Retinal pigment epithelial cell (primary cell): Measurements from ENCODE around the gene P2RY2.
A peak's percentile ranks its signal among the peaks of the same experiment; 100 is the strongest.

Source experiments
- DNase-seq: peaks from one replicate; pipeline ENCODE4 v3.0.0-alpha.2; 2010; ENCODE audit warnings: low read depth
- H3K4me3 ChIP-seq: 2 replicates; pipeline ENCODE4 v1.5.1; 2011; ENCODE audit warnings: mild to moderate bottlenecking, low read length, control low read depth, moderate library complexity
- CTCF ChIP-seq: conservative IDR thresholded peaks from 2 replicates; pipeline ENCODE4 v1.5.1; 2011; ENCODE audit warnings: low read depth, low read length, control low read depth, inconsistent platforms

P2RY2 gene

GRCh38 chr11:73258104-73259035, 40.3 kb downstream of the P2RY2 start:
- H3K4me3 ChIP-seq, result no peak overlapping the region
- no peak for TF ChIP-seq CTCF
- peak; percentile 64 for DNase-seq

- no peak for TF ChIP-seq CTCF
- DNase-seq, result no peak
These were observed 41.5 kb downstream of the P2RY2 start for GRCh38 chr11:73259406-73260126.

GRCh38 chr11:73260127-73260457, 42.0 kb downstream of the P2RY2 start:
- DNase-seq, result no peak
- H3K4me3 ChIP-seq, result no peak overlapping the region
- TF ChIP-seq CTCF, result no peak

More at GRCh38 chr11:73259406-73260126, 41.5 kb downstream of the P2RY2 start:
- H3K4me3 ChIP-seq, result no peak overlapping the region

- DNase-seq, result no peak
- no peak for TF ChIP-seq CTCF
- H3K4me3 ChIP-seq, result no peak overlapping the region
These were observed 44.9 kb downstream of the P2RY2 start for GRCh38 chr11:73262851-73263495.

GRCh38 chr11:73263640-73264039, 45.6 kb downstream of the P2RY2 start:
- H3K4me3 ChIP-seq, result no peak overlapping the region
- TF ChIP-seq CTCF, result no peak
- DNase-seq, result no peak

GRCh38 chr11:73265278-73265810, 47.3 kb downstream of the P2RY2 start:
- no peak for DNase-seq
- TF ChIP-seq CTCF, result no peak
- no peak overlapping the region for H3K4me3 ChIP-seq
